ENCODE results near the gene DTNB.

DNA sequence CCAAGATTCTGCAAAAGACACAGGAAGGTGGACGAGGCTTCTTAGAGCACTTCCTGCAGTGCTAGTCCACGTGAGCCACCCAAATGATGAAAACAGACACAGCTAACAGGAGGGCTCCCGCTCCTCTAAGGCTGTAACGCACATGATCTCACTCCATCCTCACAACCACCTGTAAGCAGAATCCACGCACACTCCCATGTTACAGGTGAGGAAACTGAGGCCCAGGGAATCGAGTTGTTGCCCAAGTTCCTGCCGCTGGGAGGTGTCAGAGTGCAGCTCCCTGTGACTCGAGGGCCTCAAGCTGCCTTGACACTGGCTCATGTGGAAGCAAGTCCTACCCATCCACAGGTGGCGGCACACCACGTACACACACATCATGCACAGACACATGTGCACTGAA, 336.1 kb downstream of the DTNB start:
- TF ChIP-seq, protein P1, sequence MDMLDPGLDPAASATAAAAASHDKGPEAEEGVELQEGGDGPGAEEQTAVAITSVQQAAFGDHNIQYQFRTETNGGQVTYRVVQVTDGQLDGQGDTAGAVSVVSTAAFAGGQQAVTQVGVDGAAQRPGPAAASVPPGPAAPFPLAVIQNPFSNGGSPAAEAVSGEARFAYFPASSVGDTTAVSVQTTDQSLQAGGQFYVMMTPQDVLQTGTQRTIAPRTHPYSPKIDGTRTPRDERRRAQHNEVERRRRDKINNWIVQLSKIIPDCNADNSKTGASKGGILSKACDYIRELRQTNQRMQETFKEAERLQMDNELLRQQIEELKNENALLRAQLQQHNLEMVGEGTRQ (IDR thresholded peaks at IDR 0.05; ENCODE audit: borderline replicate concordance, low read depth, low read length) = no peak
- TF ChIP-seq ZZZ3 (IDR thresholded peaks at IDR 0.05; ENCODE audit: control insufficient read depth, insufficient read length, low read depth) (no peak), CBFB (IDR thresholded peaks at IDR 0.05; ENCODE audit: low read depth) (no peak), JUNB (IDR thresholded peaks at IDR 0.05) (no peak)
- TF ChIP-seq, protein P2, sequence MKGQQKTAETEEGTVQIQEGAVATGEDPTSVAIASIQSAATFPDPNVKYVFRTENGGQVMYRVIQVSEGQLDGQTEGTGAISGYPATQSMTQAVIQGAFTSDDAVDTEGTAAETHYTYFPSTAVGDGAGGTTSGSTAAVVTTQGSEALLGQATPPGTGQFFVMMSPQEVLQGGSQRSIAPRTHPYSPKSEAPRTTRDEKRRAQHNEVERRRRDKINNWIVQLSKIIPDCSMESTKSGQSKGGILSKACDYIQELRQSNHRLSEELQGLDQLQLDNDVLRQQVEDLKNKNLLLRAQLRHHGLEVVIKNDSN (IDR thresholded peaks at IDR 0.05; ENCODE audit: borderline replicate concordance, extremely low read length, insufficient read depth, low read depth, low read length) = no peak
- TF ChIP-seq, protein P3, sequence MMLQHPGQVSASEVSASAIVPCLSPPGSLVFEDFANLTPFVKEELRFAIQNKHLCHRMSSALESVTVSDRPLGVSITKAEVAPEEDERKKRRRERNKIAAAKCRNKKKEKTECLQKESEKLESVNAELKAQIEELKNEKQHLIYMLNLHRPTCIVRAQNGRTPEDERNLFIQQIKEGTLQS (IDR thresholded peaks at IDR 0.05; ENCODE audit: borderline replicate concordance, extremely low read depth, low read depth, low read length) = no peak
- TF ChIP-seq, protein P4, sequence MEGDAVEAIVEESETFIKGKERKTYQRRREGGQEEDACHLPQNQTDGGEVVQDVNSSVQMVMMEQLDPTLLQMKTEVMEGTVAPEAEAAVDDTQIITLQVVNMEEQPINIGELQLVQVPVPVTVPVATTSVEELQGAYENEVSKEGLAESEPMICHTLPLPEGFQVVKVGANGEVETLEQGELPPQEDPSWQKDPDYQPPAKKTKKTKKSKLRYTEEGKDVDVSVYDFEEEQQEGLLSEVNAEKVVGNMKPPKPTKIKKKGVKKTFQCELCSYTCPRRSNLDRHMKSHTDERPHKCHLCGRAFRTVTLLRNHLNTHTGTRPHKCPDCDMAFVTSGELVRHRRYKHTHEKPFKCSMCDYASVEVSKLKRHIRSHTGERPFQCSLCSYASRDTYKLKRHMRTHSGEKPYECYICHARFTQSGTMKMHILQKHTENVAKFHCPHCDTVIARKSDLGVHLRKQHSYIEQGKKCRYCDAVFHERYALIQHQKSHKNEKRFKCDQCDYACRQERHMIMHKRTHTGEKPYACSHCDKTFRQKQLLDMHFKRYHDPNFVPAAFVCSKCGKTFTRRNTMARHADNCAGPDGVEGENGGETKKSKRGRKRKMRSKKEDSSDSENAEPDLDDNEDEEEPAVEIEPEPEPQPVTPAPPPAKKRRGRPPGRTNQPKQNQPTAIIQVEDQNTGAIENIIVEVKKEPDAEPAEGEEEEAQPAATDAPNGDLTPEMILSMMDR (IDR thresholded peaks at IDR 0.05 in 2 of 3, conservative IDR thresholded peaks at IDR 0.05 in 1 of 3; ENCODE audit: control insufficient read depth in 2 of 3, extremely low read depth in 1 of 3, insufficient read depth in 1 of 3, low read depth in 3 of 3, low read length in 3 of 3) = no peak

All from GM12878 (cell line).